ENCODE measurements around the gene SFTPA1.
"Not testable (repeated sequence)": the region's sequence is repeated elsewhere in the genome, so short reads cannot be mapped to it uniquely, and the experiment has no call there.

The SFTPA1 gene

DNA sequence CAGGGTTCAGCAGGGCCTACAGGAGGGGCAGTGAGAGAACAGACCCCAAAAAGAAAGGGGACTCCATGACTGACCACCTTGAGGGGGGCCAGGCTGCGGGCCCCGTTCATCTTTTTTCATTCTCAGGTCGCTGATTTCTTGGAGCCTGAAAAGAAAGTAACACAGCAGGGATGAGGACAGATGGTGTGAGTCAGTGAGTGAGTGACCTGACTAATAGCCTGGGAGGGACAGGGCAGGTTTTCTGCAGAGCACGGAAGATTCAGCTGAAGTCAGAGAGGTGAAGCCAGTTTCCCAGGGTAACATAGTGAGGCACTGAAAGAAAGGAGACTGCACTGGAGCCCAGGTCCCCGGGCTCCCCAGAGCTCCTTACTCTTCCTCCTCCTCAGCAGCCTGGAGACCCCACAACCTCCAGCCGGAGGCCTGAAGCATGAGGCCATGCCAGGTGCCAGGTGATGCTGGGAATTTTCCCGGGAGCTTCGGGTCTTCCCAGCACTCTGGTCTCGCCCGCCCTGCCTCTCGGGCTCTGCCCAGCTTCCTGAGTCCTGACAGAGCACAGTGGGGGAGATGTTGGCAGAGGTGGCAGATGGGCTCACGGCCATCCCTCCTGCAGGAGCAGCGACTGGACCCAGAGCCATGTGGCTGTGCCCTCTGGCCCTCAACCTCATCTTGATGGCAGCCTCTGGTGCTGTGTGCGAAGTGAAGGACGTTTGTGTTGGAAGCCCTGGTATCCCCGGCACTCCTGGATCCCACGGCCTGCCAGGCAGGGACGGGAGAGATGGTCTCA lies 646 bp downstream of the SFTPA1 start:
- DNase-seq: not testable (repeated sequence)

DNA sequence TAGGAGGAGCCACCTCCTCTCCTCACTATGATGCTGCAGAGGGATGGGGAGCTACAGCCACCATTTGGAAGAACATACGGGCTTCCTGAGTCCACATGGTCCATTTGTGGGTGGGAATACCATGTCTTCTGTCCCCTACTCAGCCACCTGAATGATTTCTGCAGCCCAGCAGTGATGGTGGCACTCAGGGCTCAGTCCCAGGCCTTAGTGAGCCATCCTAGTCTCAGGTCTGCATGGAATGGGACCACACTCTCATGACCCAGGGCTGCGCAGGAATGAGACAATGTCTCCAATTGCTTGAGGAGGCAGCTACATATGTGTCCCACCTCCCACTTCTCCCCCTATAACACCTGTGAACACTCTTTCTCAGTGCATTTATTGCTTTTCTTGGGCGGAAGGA lies 4.8 kb downstream of the SFTPA1 start:
- DNase-seq: no peak

DNA sequence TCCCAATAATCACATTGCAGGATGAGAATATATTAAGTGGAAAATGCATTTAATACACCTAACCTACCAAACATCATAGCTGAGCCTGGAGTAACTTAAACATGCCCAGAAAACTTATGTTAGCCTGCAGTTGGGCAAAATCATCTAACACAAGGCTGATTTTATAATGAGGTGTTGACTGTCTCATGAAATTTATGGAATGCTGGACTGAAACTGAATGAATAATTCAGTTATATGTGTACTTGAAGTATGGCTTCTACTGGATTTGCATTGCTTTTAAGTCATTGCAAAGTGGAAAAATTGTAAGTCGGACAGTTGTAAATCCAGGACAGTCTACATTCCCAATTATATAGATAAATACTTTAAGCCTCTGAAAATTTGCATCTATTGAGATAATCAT lies 5.4 kb downstream of the SFTPA1 start:
- DNase-seq: no peak

DNA sequence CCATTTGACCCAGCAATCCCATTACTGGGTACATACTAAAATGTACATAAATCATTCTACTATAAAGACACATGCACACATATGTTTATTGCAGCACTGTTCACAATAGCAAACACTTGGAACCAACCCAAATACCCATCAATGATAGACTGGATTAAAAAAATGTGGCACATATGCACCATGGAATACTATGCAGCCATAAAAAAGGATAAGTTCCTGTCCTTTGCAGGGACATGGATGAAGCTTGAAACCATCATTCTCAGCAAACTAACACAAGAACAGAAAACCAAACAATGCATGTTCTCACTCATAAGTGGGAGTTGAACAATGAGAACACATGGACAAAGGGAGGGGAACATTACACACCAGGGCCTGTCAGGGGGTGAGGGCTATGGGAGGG lies 12.9 kb downstream of the SFTPA1 start:
- DNase-seq: not testable (repeated sequence)

DNA sequence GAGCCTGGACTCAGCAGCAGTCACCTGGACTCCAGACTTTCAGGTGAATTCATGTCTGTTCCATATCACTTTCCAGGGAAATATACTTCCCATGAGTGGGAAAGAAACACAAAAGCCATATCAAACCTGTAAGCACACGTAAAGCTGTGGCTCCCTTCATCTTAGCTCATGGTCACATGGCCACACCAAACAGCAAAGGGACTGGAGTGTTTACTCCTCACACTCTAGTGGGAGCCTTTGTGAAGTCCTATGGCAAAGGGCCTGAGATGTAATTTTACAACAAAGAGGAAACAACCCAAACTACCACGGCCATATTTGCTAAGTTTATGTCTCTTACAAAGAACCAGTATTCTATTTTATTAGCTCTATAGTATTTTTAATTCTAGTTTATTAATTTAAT lies 16.3 kb downstream of the SFTPA1 start:
- no peak for DNase-seq

DNA sequence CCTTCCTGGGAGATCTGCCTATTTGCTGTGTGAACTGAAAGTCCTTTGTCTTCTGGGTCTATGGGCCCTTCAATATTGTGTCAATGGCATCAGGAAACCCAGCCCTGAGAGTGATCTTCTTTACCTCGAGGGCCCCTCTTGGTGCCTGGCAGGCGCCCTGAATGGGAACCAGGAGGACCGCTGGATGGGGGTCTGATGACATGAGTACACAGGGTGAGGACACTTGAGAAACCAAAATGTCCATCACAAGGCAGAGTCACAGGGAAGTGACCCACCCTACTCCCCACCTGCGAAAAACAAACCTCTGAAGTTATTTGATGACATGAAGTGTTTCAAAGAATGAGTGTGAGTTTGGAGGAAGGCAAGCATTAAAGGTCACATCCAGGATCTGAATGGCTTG lies 17.3 kb downstream of the SFTPA1 start:
- no peak for DNase-seq

DNA sequence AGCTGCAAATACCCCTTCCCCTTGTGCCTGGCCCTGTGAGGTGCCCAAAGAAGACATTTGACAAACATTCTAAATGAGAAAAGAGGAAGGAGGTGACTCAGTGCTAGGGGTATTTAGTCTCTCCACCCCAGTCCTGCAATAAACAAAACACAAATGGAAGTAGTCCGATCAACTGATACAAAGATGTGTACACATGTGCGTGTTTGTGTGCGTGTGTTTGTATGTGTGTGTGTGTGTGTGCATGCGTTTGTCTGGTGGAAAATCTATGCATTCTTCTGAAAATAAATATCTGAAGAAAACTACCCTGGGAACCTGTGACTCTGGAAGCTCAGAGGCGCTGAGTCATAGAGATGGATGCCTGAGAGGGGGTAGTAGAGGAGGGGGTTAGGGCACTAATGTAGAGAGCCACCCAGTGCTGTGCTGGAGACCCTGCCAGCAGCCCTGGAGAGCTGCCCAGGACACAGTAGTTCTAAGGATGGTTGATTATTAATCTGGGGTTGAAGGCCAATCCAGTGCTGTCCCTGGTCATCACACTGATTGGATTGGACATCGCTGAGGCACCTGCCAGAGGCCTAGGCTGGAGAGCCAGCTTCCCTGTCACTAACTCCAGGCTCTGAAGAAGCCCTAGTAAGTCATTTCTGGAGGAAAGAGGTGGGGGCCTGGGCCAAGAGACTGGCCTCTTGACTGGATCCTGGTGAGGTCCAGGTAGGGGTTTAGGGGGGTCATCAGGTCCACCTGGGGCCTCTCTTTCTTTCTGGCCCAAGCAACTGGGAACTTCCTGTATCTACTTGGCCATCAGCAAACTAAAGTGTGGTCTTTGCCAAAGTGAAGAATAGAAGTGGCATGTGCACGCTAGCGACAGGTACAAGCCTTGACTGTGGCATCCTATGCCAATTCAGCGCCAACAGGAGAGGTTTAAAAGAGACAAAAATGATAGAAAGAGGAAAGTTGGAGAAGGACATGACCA lies 18.5 kb downstream of the SFTPA1 start:
- DNase-seq: no peak

DNA sequence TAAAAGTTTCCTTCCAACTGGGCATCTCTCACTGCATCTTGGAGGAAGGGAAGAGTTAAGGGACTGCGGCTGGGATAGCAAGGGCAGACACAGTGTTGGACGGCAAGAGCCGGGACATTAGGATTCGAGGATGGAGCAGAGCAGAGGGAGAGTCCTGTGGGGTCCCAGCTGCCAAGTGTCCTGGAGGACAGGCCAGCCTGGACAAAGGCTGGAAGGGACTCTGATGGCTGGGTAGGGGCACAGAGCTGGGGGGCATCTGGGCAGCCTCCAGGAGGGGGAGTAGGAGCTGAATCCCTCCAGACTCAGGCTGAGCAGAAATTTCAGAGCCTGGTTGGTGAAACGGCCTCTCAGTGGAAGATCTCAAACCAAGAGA lies 19.2 kb downstream of the SFTPA1 start:
- no peak for DNase-seq

DNA sequence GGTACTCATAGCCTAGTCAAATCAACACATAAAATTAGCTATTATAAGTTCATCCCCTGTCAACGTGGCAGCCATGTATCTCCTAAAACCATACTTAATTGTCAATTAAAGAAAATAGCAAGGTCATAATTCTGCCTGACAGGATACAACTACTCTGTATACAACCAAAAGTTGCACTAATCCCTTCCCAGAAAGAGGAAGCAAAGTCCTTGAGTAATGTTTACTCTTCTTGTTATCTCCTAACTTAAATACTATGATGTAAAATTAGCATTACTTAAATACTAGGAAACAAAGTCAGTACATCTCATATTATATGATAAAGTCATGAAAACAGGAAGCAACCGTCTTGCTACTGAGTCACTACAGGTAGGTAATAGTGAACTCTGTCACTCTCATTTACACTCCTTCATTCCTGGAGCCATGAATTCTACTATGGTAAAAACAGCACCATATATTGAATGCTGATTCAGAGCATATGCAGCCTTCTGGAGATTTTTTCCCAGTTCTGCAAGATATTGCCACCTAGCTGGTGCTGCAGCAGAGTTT lies 26.0 kb downstream of the SFTPA1 start:
- DNase-seq: not testable (repeated sequence)

DNA sequence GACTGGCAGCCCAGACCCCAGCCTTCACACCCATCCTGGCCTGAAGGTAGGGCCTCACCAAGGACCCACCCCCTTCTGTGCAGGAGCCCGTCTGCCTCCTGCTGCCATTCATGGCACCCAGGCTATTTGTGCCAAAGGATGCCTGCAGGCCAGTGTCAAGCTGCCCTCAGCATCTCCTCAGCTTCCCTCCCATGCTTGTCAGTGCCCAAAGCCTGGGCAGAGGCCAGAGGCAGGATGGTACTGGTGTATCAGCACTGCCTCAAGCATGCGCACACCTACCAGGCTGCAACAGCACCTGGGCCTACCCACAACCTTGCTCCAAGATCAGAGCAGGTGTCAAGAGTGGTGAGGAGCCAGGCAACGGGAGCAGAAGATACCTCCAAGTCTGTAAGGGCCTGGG lies 27.6 kb downstream of the SFTPA1 start:
- no peak for DNase-seq

DNA sequence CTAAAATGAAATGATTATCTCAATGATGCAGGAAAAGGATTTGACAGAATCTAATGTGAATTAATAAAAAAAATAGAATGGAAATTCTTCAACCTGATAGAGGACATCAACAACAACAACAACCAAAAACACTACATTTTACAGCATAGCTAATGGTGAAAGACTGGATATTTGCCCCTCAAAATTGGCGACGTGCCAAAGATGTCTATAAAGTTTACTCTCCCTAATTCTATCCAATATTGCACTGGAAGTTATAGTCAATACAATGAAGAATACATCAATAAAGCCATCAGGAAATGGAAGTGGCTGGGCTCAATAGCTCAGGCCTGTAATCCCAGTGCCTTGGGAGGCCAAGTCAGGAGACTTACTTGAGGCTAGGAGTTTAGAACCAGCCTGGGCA lies 42.0 kb downstream of the SFTPA1 start:
- DNase-seq: not testable (repeated sequence)

DNA sequence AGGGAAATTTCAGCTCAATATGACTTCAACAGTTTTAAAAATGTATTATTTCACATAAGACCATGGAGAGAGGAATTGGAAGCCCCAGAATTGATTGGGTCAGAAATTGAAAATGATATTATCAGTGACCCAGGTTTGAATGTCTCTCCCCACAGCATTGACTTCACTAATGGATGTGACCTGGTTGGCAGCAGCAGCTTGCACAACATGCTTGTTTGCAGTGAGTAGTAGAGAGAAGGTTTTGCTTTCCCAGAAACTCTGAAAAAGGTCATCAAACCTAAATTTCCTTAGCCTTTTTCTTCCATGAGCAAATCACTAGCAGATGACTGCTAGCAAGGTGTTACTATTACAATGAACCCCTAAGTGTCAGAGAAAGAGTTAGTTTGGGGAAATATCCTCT lies 52.5 kb downstream of the SFTPA1 start:
- not testable (repeated sequence) for DNase-seq

DNA sequence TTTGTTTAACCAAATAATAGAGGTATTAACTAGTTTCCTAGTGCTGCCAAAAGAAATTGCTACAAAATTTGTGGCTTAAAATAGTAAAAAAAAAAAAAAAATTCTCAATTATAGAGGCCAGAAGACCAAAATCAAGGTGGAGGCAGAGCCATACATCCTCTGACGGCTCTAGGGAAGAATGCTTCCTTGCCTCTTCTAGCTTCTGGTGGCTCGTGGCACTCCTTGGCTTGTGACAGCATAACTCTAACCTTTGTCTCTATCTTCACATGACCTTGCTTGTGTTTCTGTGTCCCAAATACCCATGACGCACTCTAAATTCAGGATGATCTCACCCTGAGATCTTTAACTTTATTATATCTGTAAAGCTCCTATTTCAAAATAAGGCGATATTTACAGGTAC lies 53.9 kb downstream of the SFTPA1 start:
- not testable (repeated sequence) for DNase-seq

Data from NCI-H2171 (cell line).